Activated naive CD8-positive, alpha-beta T cell treated with anti-CD3 and anti-CD28 coated beads for 36 hours (primary cell): ENCODE data around the gene NT5C1B. TPM values are rescaled to one million over a fixed set of nuclear protein-coding genes. Genes with fewer than 3 reads are reported as not detected.

ENCODE experiments used
- DNase-seq: peaks from one replicate; pipeline ENCODE4 v3.0.0; 2021
- H3K27ac Mint-ChIP-seq: one replicate; pipeline ENCODE4 v1.8.0; 2022; ENCODE audit warnings: mild to moderate bottlenecking, moderate library complexity, mixed read lengths
- H3K27me3 Mint-ChIP-seq: one replicate; pipeline ENCODE4 v1.8.0; 2022; ENCODE audit warnings: mild to moderate bottlenecking, mixed read lengths
- H3K36me3 Mint-ChIP-seq: one replicate; pipeline ENCODE4 v1.8.0; 2021; ENCODE audit warnings: mild to moderate bottlenecking, mixed read lengths
- H3K4me1 Mint-ChIP-seq: one replicate; pipeline ENCODE4 v1.8.0; 2021; ENCODE audit warnings: mixed read lengths
- H3K4me3 Mint-ChIP-seq: one replicate; pipeline ENCODE4 v1.8.0; 2022; ENCODE audit warnings: mild to moderate bottlenecking, moderate library complexity, mixed read lengths
- H3K9me3 Mint-ChIP-seq: one replicate; pipeline ENCODE4 v1.8.0; 2022; ENCODE audit warnings: mixed read lengths
- total RNA-seq, 2 experiments: library from RNA; stranded (reverse); gene quantifications; one replicate each; pipeline ENCODE4 v1.2.3, GENCODE V29; 2021

The NT5C1B gene
- total RNA-seq, 2 experiments from 2014 or later, result not detected

- no peak overlapping the region for H3K4me3 Mint-ChIP-seq
- no peak overlapping the region for H3K27ac Mint-ChIP-seq
- no peaks in the 10 kb centered on the region for H3K27me3 Mint-ChIP-seq
- DNase-seq, result no peak
- H3K9me3 Mint-ChIP-seq, result peaks cover 25% of the 10 kb centered on the region
- H3K36me3 Mint-ChIP-seq, result peaks cover 39% of the 10 kb centered on the region
- no peaks in the 10 kb centered on the region for H3K4me1 Mint-ChIP-seq
Measured at GRCh38 chr2:18585526-18585925, 3.8 kb downstream of the NT5C1B start.

- Mint-ChIP-seq H3K27ac (no peak overlapping the region), H3K9me3 (peaks cover 25% of the 10 kb centered on the region), H3K4me3 (no peak overlapping the region)
Measured at GRCh38 chr2:18584608-18584954, 4.8 kb downstream of the NT5C1B start.

GRCh38 chr2:18583905-18584607 lies 5.3 kb downstream of the NT5C1B start:
- Mint-ChIP-seq H3K9me3 (peaks cover 29% of the 10 kb centered on the region), H3K36me3 (peaks cover 36% of the 10 kb centered on the region), H3K27me3 (no peaks in the 10 kb centered on the region), H3K27ac (no peak overlapping the region), H3K4me1 (no peaks in the 10 kb centered on the region), H3K4me3 (no peak overlapping the region)
- no peak for DNase-seq

More at GRCh38 chr2:18584608-18584954, 4.8 kb downstream of the NT5C1B start:
- Mint-ChIP-seq H3K36me3 (peaks cover 36% of the 10 kb centered on the region), H3K27me3 (no peaks in the 10 kb centered on the region), H3K4me1 (no peaks in the 10 kb centered on the region)
- DNase-seq, result no peak

- Mint-ChIP-seq H3K9me3 (peaks cover 35% of the 10 kb centered on the region), H3K36me3 (peaks cover 35% of the 10 kb centered on the region), H3K4me3 (no peak overlapping the region), H3K4me1 (no peaks in the 10 kb centered on the region), H3K27ac (no peak overlapping the region), H3K27me3 (no peaks in the 10 kb centered on the region)
- DNase-seq, result no peak
Measured at GRCh38 chr2:18580606-18581005, 8.8 kb downstream of the NT5C1B start.

- no peaks in the 10 kb centered on the region for H3K27me3 Mint-ChIP-seq
Measured at GRCh38 chr2:18578033-18578432, 11.3 kb downstream of the NT5C1B start.

GRCh38 chr2:18566145-18566769 lies 23.1 kb downstream of the NT5C1B start:
- Mint-ChIP-seq H3K4me1 (peaks cover 5% of the 10 kb centered on the region), H3K36me3 (peaks cover 57% of the 10 kb centered on the region), H3K9me3 (peaks cover 3% of the 10 kb centered on the region), H3K27me3 (no peaks in the 10 kb centered on the region), H3K4me3 (no peak overlapping the region), H3K27ac (no peak overlapping the region)
- DNase-seq, result no peak

More at GRCh38 chr2:18578033-18578432, 11.3 kb downstream of the NT5C1B start:
- Mint-ChIP-seq H3K36me3 (peaks cover 31% of the 10 kb centered on the region), H3K9me3 (peaks cover 19% of the 10 kb centered on the region), H3K4me1 (no peaks in the 10 kb centered on the region), H3K27ac (no peak overlapping the region), H3K4me3 (no peak overlapping the region)
- DNase-seq, result no peak

GRCh38 chr2:18560797-18561085 lies 28.6 kb downstream of the NT5C1B start:
- Mint-ChIP-seq H3K9me3 (no peaks in the 10 kb centered on the region), H3K27me3 (no peaks in the 10 kb centered on the region)

GRCh38 chr2:18560031-18560796 lies 29.2 kb downstream of the NT5C1B start, which contains the start of gene RDH14:
Gene RDH14, minus strand, starts transcription at chr2:18560653. Its CDS starts 81 bp downstream, at chr2:18560572.
- peaks cover 43% of the 10 kb centered on the region for H3K4me1 Mint-ChIP-seq
- DNase-seq, result peak; percentile 92
- peak within 1 kb of the TSS; percentile 90 for H3K4me3 Mint-ChIP-seq
- no peaks in the 10 kb centered on the region for H3K9me3 Mint-ChIP-seq
- no peaks in the 10 kb centered on the region for H3K27me3 Mint-ChIP-seq
- peak within 1 kb of the TSS; percentile 92 for H3K27ac Mint-ChIP-seq
- H3K36me3 Mint-ChIP-seq, result peaks cover 56% of the 10 kb centered on the region

More at GRCh38 chr2:18560797-18561085, 28.6 kb downstream of the NT5C1B start:
- Mint-ChIP-seq H3K4me3 (peak overlapping the region; percentile 82), H3K36me3 (peaks cover 54% of the 10 kb centered on the region), H3K4me1 (peaks cover 42% of the 10 kb centered on the region), H3K27ac (peak overlapping the region; percentile 86)
- DNase-seq, result no peak

GRCh38 chr2:18559531-18560030 lies 29.8 kb downstream of the NT5C1B start:
- Mint-ChIP-seq H3K27ac (peak overlapping the region; percentile 92), H3K27me3 (no peaks in the 10 kb centered on the region), H3K4me1 (peaks cover 47% of the 10 kb centered on the region), H3K36me3 (peaks cover 53% of the 10 kb centered on the region), H3K9me3 (no peaks in the 10 kb centered on the region), H3K4me3 (peak overlapping the region; percentile 90)
- no peak for DNase-seq

- Mint-ChIP-seq H3K36me3 (peaks cover 52% of the 10 kb centered on the region), H3K4me1 (peaks cover 52% of the 10 kb centered on the region), H3K27me3 (no peaks in the 10 kb centered on the region), H3K27ac (peak overlapping the region; percentile 92), H3K9me3 (no peaks in the 10 kb centered on the region), H3K4me3 (peak overlapping the region; percentile 1)
- DNase-seq, result no peak
Measured at GRCh38 chr2:18558458-18558857, 30.9 kb downstream of the NT5C1B start.

- no peaks in the 10 kb centered on the region for H3K9me3 Mint-ChIP-seq
- DNase-seq, result no peak
- H3K36me3 Mint-ChIP-seq, result peaks cover 54% of the 10 kb centered on the region
- H3K4me3 Mint-ChIP-seq, result no peak overlapping the region
- H3K4me1 Mint-ChIP-seq, result peaks cover 63% of the 10 kb centered on the region
- H3K27me3 Mint-ChIP-seq, result no peaks in the 10 kb centered on the region
- peak overlapping the region; percentile 10 for H3K27ac Mint-ChIP-seq
Measured at GRCh38 chr2:18557121-18557520, 32.2 kb downstream of the NT5C1B start.

- DNase-seq, result no peak
- Mint-ChIP-seq H3K36me3 (peaks cover 50% of the 10 kb centered on the region), H3K27me3 (no peaks in the 10 kb centered on the region), H3K4me3 (no peak overlapping the region), H3K4me1 (peaks cover 55% of the 10 kb centered on the region), H3K27ac (peak overlapping the region; percentile 75), H3K9me3 (no peaks in the 10 kb centered on the region)
Measured at GRCh38 chr2:18552351-18553077, 36.9 kb downstream of the NT5C1B start.

GRCh38 chr2:18551623-18552022 lies 37.7 kb downstream of the NT5C1B start:
- H3K4me1 Mint-ChIP-seq, result peaks cover 50% of the 10 kb centered on the region
- H3K4me3 Mint-ChIP-seq, result no peak overlapping the region
- H3K9me3 Mint-ChIP-seq, result no peaks in the 10 kb centered on the region
- H3K27me3 Mint-ChIP-seq, result no peaks in the 10 kb centered on the region
- peaks cover 45% of the 10 kb centered on the region for H3K36me3 Mint-ChIP-seq
- DNase-seq, result no peak
- no peak overlapping the region for H3K27ac Mint-ChIP-seq

- no peak for DNase-seq
- Mint-ChIP-seq H3K27me3 (no peaks in the 10 kb centered on the region), H3K4me1 (peaks cover 50% of the 10 kb centered on the region)
Measured at GRCh38 chr2:18551169-18551568, 38.2 kb downstream of the NT5C1B start.

GRCh38 chr2:18550433-18550832 lies 38.9 kb downstream of the NT5C1B start:
- no peaks in the 10 kb centered on the region for H3K27me3 Mint-ChIP-seq
- H3K4me1 Mint-ChIP-seq, result peaks cover 56% of the 10 kb centered on the region
- H3K9me3 Mint-ChIP-seq, result no peaks in the 10 kb centered on the region

More at GRCh38 chr2:18551169-18551568, 38.2 kb downstream of the NT5C1B start:
- no peak overlapping the region for H3K27ac Mint-ChIP-seq
- no peaks in the 10 kb centered on the region for H3K9me3 Mint-ChIP-seq
- H3K36me3 Mint-ChIP-seq, result peaks cover 40% of the 10 kb centered on the region
- H3K4me3 Mint-ChIP-seq, result no peak overlapping the region

More at GRCh38 chr2:18550433-18550832, 38.9 kb downstream of the NT5C1B start:
- DNase-seq, result no peak
- Mint-ChIP-seq H3K27ac (no peak overlapping the region), H3K36me3 (peaks cover 38% of the 10 kb centered on the region), H3K4me3 (no peak overlapping the region)
